HG02852 (cell line): ENCODE results near the gene HS6ST1.

Experiments
- ATAC-seq: cut with Tn5 transposase; IDR thresholded peaks from one replicate; pipeline ENCODE4 v1.9.1; 2021; ENCODE audit warnings: mild to moderate bottlenecking, moderate library complexity; ENCODE audit not compliant: unreplicated experiment

The HS6ST1 gene

GRCh38 chr2:128300151-128301020 lies 18.3 kb downstream of the HS6ST1 start:
- no peak for ATAC-seq

GRCh38 chr2:128299628-128300027 lies 19.0 kb downstream of the HS6ST1 start:
- no peak for ATAC-seq

- ATAC-seq = no peak
These were observed 19.7 kb downstream of the HS6ST1 start for GRCh38 chr2:128298846-128299507.

GRCh38 chr2:128298286-128298685 lies 20.4 kb downstream of the HS6ST1 start:
- ATAC-seq = no peak

GRCh38 chr2:128293870-128294455 lies 24.7 kb downstream of the HS6ST1 start:
- no peak for ATAC-seq

GRCh38 chr2:128293426-128293755 lies 25.3 kb downstream of the HS6ST1 start:
- no peak for ATAC-seq

- no peak for ATAC-seq
These were observed 25.9 kb downstream of the HS6ST1 start for GRCh38 chr2:128292599-128293425.

GRCh38 chr2:128291844-128292598 lies 26.6 kb downstream of the HS6ST1 start:
- no peak for ATAC-seq

GRCh38 chr2:128291161-128291843 lies 27.4 kb downstream of the HS6ST1 start:
- ATAC-seq = no peak

- ATAC-seq = no peak
These were observed 28.3 kb downstream of the HS6ST1 start for GRCh38 chr2:128290356-128290755.

GRCh38 chr2:128289439-128289838 lies 29.2 kb downstream of the HS6ST1 start:
- no peak for ATAC-seq

GRCh38 chr2:128288781-128289180 lies 29.9 kb downstream of the HS6ST1 start:
- no peak for ATAC-seq

GRCh38 chr2:128287780-128288735 lies 30.6 kb downstream of the HS6ST1 start:
- ATAC-seq = no peak

- no peak for ATAC-seq
These were observed 31.5 kb downstream of the HS6ST1 start for GRCh38 chr2:128286905-128287779.

- no peak for ATAC-seq
These were observed 32.5 kb downstream of the HS6ST1 start for GRCh38 chr2:128286011-128286721.

GRCh38 chr2:128285329-128285931 lies 33.2 kb downstream of the HS6ST1 start:
- ATAC-seq = no peak

GRCh38 chr2:128284841-128285240 lies 33.8 kb downstream of the HS6ST1 start:
- ATAC-seq = no peak
